HUES48 (cell line): Measurements from ENCODE around the gene LEMD1.
"Not testable (repeated sequence)": the region's sequence is repeated elsewhere in the genome, so short reads cannot be mapped to it uniquely, and the experiment has no call there.

ENCODE experiments used
- H3K27ac ChIP-seq: one replicate; pipeline ENCODE4 v1.7.0; 2013; ENCODE audit warnings: low read depth, low read length, inconsistent platforms
- H3K27me3 ChIP-seq: 2 replicates; pipeline ENCODE4 v1.6.1; 2013; ENCODE audit warnings: mild to moderate bottlenecking, low read length; ENCODE audit not compliant: control insufficient read depth, insufficient read depth
- H3K36me3 ChIP-seq: 2 replicates; pipeline ENCODE4 v1.6.1; 2013; ENCODE audit warnings: low read length; ENCODE audit not compliant: control insufficient read depth, insufficient read depth
- H3K4me1 ChIP-seq: 2 replicates; pipeline ENCODE4 v1.6.1; 2013; ENCODE audit warnings: mild to moderate bottlenecking, low read length; ENCODE audit not compliant: control insufficient read depth, insufficient read depth
- H3K4me3 ChIP-seq: 2 replicates; pipeline ENCODE4 v1.5.1; 2013; ENCODE audit warnings: mild to moderate bottlenecking, low read depth, low read length
- H3K9ac ChIP-seq: 2 replicates; pipeline ENCODE4 v1.6.1; 2013; ENCODE audit warnings: mild to moderate bottlenecking, low read depth, low read length, moderate library complexity
- H3K9me3 ChIP-seq: 2 replicates; pipeline ENCODE4 v1.6.1; 2013; ENCODE audit warnings: low read length; ENCODE audit not compliant: control insufficient read depth, insufficient read depth

LEMD1 gene

GRCh38 chr1:205424901-205425600, 3.2 kb upstream of the LEMD1 start:
- H3K9ac ChIP-seq: no peak overlapping the region
- H3K27ac ChIP-seq: no peak overlapping the region

DNA sequence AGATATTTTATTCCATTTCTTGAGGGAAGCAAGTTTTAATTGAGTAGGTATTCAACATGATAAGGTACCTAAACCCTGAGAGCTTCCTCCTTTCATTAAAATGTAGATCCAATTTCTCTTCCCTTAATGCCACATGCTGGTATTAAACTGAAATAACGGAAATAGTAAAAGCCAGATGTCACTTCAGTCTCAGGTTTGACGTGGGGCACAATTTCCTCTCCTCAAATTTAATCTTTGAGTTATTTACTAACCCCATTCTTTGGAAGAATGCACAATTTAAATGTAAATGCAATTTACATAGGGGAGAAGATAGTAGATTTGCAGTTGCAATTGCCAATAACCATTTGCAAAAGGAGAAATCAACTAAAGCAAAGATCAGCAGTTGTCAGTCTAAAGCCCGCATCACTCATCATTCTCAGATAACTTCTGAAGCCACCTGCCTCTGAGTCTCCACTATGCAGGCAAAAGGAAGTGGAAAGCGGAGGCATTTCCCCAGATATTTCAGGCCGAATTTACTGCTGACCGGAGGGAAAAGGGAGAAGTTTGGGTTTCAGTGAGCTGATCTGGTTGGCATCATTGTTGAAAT, 2.1 kb upstream of the LEMD1 start:
- Histone ChIP-seq H3K27me3 (peaks cover 18% of the 10 kb centered on the region; the same call in 1 of the 2 replicates), H3K27ac (no peak overlapping the region), H3K36me3 (no peaks in the 10 kb centered on the region), H3K4me3 (no peak overlapping the region), H3K4me1 (peaks cover 20% of the 10 kb centered on the region), H3K9ac (no peak overlapping the region), H3K9me3 (no peaks in the 10 kb centered on the region)

More at GRCh38 chr1:205424901-205425600, 3.2 kb upstream of the LEMD1 start:
- Histone ChIP-seq H3K9me3 (no peaks in the 10 kb centered on the region), H3K4me3 (no peak overlapping the region), H3K36me3 (no peaks in the 10 kb centered on the region), H3K27me3 (peaks cover 29% of the 10 kb centered on the region), H3K4me1 (peaks cover 20% of the 10 kb centered on the region)

DNA sequence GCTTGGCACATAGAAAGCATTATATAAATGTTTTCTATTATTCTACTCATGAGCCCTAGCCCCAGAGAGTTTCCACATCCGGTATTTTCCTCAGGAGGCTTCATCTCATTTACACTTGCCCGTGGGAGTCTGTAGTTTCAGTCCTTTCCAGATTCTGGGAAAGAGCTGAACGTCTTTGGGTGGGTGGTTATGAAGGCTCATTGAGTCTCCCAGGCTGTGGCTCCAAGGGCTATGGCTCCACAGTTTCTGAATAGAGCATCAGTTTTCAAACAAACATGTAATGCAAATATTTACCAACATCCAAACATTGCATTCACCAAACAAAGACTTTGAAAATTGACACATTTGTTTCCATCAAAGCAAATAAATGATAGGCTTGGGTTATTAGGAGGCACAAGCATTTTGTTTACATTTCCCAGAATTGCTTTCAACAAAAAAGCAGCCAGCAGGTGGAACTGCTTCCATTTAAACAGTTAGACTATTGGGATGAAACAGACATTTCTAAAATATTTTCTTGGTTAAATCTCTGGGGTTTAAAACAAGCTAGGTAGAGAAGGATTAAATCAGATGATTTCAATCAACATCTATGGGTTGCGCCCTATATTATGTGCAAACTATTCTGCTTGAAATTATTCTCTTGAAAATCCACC, 1.3 kb upstream of the LEMD1 start:
- Histone ChIP-seq H3K36me3 (no peaks in the 10 kb centered on the region), H3K4me3 (no peak overlapping the region), H3K4me1 (peaks cover 20% of the 10 kb centered on the region), H3K9ac (no peak overlapping the region), H3K9me3 (no peaks in the 10 kb centered on the region), H3K27me3 (peaks cover 13% of the 10 kb centered on the region; the same call in 1 of the 2 replicates), H3K27ac (no peak overlapping the region)

GRCh38 chr1:205420938-205421337, 918 bp downstream of the LEMD1 start:
- no peaks in the 10 kb centered on the region for H3K9me3 ChIP-seq
- H3K27ac ChIP-seq: no peak overlapping the region
- peaks cover 4% of the 10 kb centered on the region; the same call in 1 of the 2 replicates for H3K27me3 ChIP-seq
- H3K4me3 ChIP-seq: no peak overlapping the region
- H3K9ac ChIP-seq: no peak overlapping the region
- no peaks in the 10 kb centered on the region for H3K36me3 ChIP-seq
- H3K4me1 ChIP-seq: peaks cover 20% of the 10 kb centered on the region

DNA sequence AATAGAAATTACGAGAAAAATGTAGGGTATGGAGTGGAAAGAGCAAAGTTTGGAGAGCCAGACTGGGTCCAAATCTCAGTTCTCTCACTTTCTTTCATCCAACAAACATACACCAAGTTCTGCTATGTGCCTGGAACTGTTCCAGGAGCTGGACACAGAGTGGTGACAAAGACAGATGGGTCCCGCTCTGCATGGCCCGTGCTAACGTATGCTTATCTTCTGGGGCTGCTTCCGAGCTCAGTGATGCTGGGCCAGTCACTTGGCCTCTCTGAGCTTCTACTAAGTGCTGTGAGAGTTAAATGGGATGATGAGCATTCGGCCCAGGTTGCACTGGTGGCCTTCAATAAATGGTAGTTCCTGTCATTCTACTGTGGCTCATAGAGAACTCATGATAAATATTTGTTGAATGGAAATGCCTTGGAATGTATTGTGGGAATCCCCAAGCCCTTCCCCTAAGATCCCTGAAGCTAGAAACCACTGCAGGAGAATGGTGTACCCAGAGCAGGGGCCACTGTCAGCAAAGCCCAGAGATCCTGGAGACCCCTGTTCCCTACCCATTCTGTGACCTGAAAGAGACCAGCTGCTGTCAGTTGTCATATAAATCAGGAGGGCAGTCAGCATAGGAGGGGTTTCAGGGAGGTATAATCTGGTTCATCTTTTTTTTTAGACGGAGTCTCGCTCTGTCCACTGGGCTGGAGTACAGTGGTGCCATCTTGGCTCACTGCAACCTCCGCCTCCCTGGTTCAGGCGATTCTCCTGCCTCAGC, 3.8 kb downstream of the LEMD1 start:
- 0 out of 2 replicates have a peak, but pooled peaks cover 3% of the 10 kb centered on the region for H3K27me3 ChIP-seq
- no peak overlapping the region for H3K27ac ChIP-seq
- H3K9me3 ChIP-seq: no peaks in the 10 kb centered on the region
- peaks cover under 1% of the 10 kb centered on the region; the same call in 1 of the 2 replicates for H3K4me1 ChIP-seq
- H3K36me3 ChIP-seq: no peaks in the 10 kb centered on the region
- no peak overlapping the region for H3K4me3 ChIP-seq
- H3K9ac ChIP-seq: no peak overlapping the region

GRCh38 chr1:205416322-205416721, 5.5 kb downstream of the LEMD1 start:
- H3K27ac ChIP-seq: no peak overlapping the region
- H3K9me3 ChIP-seq: no peaks in the 10 kb centered on the region
- no peak overlapping the region for H3K4me3 ChIP-seq
- H3K9ac ChIP-seq: no peak overlapping the region
- H3K36me3 ChIP-seq: no peaks in the 10 kb centered on the region
- no peaks in the 10 kb centered on the region for H3K4me1 ChIP-seq
- H3K27me3 ChIP-seq: 0 out of 2 replicates have a peak, but pooled peaks cover 3% of the 10 kb centered on the region

- Histone ChIP-seq H3K27ac (no peak overlapping the region), H3K9ac (no peak overlapping the region), H3K27me3 (no peaks in the 10 kb centered on the region), H3K9me3 (peaks cover 8% of the 10 kb centered on the region), H3K4me3 (no peak overlapping the region), H3K36me3 (no peaks in the 10 kb centered on the region), H3K4me1 (no peaks in the 10 kb centered on the region)
Observed at GRCh38 chr1:205410581-205411298, 11.1 kb downstream of the LEMD1 start.

DNA sequence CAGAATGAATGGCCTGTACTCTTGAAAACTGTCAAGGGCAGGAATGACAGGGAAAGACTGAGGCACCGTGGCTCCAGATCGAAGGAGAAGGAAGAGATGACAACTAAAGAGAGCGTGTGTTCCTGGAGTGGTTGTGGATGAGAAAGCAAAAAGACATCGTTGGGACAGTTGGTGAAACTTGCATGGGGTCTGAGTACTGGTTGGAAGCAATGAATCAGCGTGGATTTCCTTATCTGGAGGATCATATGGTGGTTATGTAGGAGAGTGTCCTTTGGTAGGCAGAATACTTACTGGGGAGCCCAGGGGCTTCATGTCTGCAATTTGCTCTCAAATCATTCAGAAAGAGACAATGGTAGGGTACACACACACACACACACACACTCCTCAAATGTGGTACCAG, 13.9 kb downstream of the LEMD1 start:
- H3K36me3 ChIP-seq: no peaks in the 10 kb centered on the region
- H3K9ac ChIP-seq: no peak overlapping the region
- no peak overlapping the region for H3K27ac ChIP-seq
- peaks cover 8% of the 10 kb centered on the region for H3K9me3 ChIP-seq
- no peaks in the 10 kb centered on the region for H3K4me1 ChIP-seq
- H3K4me3 ChIP-seq: no peak overlapping the region
- H3K27me3 ChIP-seq: no peaks in the 10 kb centered on the region

GRCh38 chr1:205406252-205406651, 15.6 kb downstream of the LEMD1 start:
- not testable (repeated sequence) for H3K27ac ChIP-seq, H3K9me3 ChIP-seq, H3K36me3 ChIP-seq, H3K4me3 ChIP-seq, H3K4me1 ChIP-seq, H3K9ac ChIP-seq, H3K27me3 ChIP-seq

GRCh38 chr1:205404484-205404883, 17.4 kb downstream of the LEMD1 start:
- H3K27me3 ChIP-seq: not testable (repeated sequence)

More at GRCh38 chr1:205404484-205404883, 17.4 kb downstream of the LEMD1 start:
- not testable (repeated sequence) for H3K9ac ChIP-seq, H3K36me3 ChIP-seq, H3K27ac ChIP-seq, H3K9me3 ChIP-seq, H3K4me1 ChIP-seq, H3K4me3 ChIP-seq
